BE2C (cell line): ENCODE measurements around the gene MAGI1.

Experiments used
- DNase-seq: peaks from one replicate; pipeline ENCODE4 v3.0.0-alpha.2; 2020
- H3K27me3 ChIP-seq: fragments of 250-450 bp; sonication (Bioruptor Pico); 2 replicates; pipeline ENCODE4 v1.5.1; 2020; ENCODE audit warnings: mild to moderate bottlenecking
- H3K36me3 ChIP-seq: fragments of 250-450 bp; sonication (Bioruptor Pico); 2 replicates; pipeline ENCODE4 v1.5.1; 2020; ENCODE audit warnings: mild to moderate bottlenecking
- H3K4me1 ChIP-seq: fragments of 250-450 bp; sonication (Bioruptor Pico); 2 replicates; pipeline ENCODE4 v1.5.1; 2020
- H3K4me3 ChIP-seq: 2 replicates; pipeline ENCODE4 v1.5.1; 2011; ENCODE audit warnings: low read depth, low read length
- H3K9me3 ChIP-seq: fragments of 250-450 bp; sonication (Bioruptor Pico); 2 replicates; pipeline ENCODE4 v1.5.1; 2020
- CTCF ChIP-seq: IDR thresholded peaks from 2 replicates; pipeline ENCODE4 v1.5.1; 2012; ENCODE audit warnings: mild to moderate bottlenecking, low read depth, low read length

The MAGI1 gene

GRCh38 chr3:65810302-65810701 lies 228.4 kb downstream of the MAGI1 start:
- TF ChIP-seq CTCF, result no peak
- DNase-seq, result no peak
- H3K36me3 ChIP-seq, result no peaks in the 10 kb centered on the region
- no peaks in the 10 kb centered on the region for H3K27me3 ChIP-seq
- H3K9me3 ChIP-seq, result no peaks in the 10 kb centered on the region
- no peak overlapping the region for H3K4me3 ChIP-seq
- H3K4me1 ChIP-seq, result no peaks in the 10 kb centered on the region

- TF ChIP-seq CTCF, result no peak
- no peaks in the 10 kb centered on the region for H3K36me3 ChIP-seq
- no peak for DNase-seq
- H3K4me3 ChIP-seq, result no peak overlapping the region
- no peaks in the 10 kb centered on the region for H3K27me3 ChIP-seq
- H3K9me3 ChIP-seq, result no peaks in the 10 kb centered on the region
- H3K4me1 ChIP-seq, result no peaks in the 10 kb centered on the region
These were observed 229.0 kb downstream of the MAGI1 start for GRCh38 chr3:65809641-65810150.

DNA sequence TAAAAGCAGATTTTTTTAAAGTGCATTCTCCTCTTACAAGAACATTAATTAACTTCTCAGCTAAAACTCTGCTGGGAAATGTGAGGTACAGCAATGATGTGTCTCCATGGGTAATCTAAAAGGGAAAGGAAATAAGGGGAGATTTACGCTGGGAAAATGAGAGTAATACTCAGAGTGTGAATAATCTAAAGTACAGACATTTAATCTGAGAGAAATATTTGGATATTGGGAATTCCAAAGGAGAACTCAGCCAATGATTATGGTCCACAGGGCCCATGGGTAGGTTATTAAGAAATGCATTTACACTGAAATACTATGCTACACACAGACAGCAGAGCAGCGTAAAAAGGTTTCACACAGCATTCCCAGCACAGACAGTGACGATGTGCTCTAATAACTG lies 229.9 kb downstream of the MAGI1 start:
- H3K27me3 ChIP-seq, result no peaks in the 10 kb centered on the region
- H3K4me3 ChIP-seq, result no peak overlapping the region
- no peaks in the 10 kb centered on the region for H3K36me3 ChIP-seq
- DNase-seq, result no peak
- no peaks in the 10 kb centered on the region for H3K9me3 ChIP-seq
- TF ChIP-seq CTCF, result no peak
- H3K4me1 ChIP-seq, result no peaks in the 10 kb centered on the region

DNA sequence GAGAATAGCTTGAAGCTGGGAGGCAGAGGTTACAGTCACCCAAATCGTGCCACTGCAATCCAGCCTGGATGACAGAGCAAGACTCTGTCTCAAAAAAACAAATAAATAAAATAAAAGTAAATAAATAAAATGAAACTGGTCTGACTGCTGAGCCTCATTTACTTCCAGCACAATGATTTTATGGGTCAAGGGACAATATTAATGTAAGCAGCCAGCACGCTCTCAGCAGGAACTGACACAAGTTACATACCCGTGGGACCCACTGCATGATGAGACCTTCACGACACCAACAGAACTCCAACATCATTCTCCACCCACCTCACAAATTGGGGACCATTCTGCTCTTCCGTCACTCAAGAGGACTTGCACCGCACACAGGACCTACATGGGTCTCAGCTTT lies 230.3 kb downstream of the MAGI1 start:
- Histone ChIP-seq H3K4me1 (no peaks in the 10 kb centered on the region), H3K27me3 (no peaks in the 10 kb centered on the region), H3K9me3 (no peaks in the 10 kb centered on the region), H3K36me3 (no peaks in the 10 kb centered on the region), H3K4me3 (no peak overlapping the region)
- TF ChIP-seq CTCF, result no peak
- no peak for DNase-seq

DNA sequence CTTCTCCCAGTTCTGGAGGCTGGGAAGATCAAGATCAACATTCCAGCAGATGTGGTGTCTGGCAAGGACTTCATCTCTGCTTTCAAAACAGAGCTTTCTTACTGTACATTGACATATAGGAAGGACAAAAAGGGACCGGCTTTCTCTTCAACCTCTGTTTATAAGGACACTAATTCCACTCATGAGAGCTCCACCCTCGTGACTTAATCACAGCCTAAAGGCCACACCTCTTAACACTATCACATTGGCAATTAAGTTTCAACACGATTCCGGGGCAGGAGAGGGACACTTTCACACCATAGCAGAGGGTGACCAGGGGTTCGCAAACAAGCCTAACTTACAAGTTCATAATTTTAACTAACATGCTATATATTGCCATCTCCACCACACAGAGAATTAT lies 231.5 kb downstream of the MAGI1 start:
- Histone ChIP-seq H3K27me3 (no peaks in the 10 kb centered on the region), H3K9me3 (no peaks in the 10 kb centered on the region), H3K4me3 (no peak overlapping the region), H3K4me1 (no peaks in the 10 kb centered on the region), H3K36me3 (no peaks in the 10 kb centered on the region)
- TF ChIP-seq CTCF, result no peak
- no peak for DNase-seq

DNA sequence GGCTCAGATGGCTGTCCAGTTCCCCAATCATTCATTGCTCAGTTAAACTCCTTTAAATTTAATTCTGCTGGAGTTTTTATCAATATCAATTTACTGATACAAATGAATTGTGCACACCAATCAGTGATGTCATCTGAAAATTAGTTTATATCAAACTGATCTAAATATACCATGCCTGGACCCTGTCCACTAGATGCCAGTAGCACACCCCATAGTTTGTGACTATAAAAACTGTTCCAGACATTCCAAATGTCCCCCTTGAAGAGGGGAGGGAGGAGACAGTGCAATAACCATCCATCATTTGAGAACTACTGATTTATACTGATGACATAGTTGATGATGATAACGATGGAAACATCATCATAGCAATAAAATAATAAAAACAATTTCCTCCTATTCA lies 232.1 kb downstream of the MAGI1 start:
- H3K36me3 ChIP-seq, result no peaks in the 10 kb centered on the region
- TF ChIP-seq CTCF, result 0 out of 2 replicates have a peak, but pooled peaks have one; percentile 15
- no peaks in the 10 kb centered on the region for H3K4me1 ChIP-seq
- H3K27me3 ChIP-seq, result no peaks in the 10 kb centered on the region
- no peak overlapping the region for H3K4me3 ChIP-seq
- DNase-seq, result no peak
- H3K9me3 ChIP-seq, result no peaks in the 10 kb centered on the region
